Astrocyte of the spinal cord (primary cell): ENCODE data around the gene ZDHHC23.

Experiments used
- DNase-seq: peaks from one replicate; pipeline ENCODE4 v3.0.0; 2011; ENCODE audit warnings: low read depth, low spot score
- H3K4me3 ChIP-seq: 2 replicates; pipeline ENCODE4 v1.5.1; 2011; ENCODE audit warnings: low read depth, mild to moderate bottlenecking, low read length, moderate library complexity
- in situ Hi-C: cut with HindIII; loops from 2 replicates; pipeline ENCODE4 v1.10.0; 2017; ENCODE audit warnings: low sequenced_read_pairs
- TF ChIP-seq, protein P1 (sequence below): IDR thresholded peaks from 2 replicates; pipeline ENCODE4 v1.5.1; 2012; ENCODE audit warnings: low read depth, mild to moderate bottlenecking, low read length, inconsistent platforms

ZDHHC23 gene

DNA sequence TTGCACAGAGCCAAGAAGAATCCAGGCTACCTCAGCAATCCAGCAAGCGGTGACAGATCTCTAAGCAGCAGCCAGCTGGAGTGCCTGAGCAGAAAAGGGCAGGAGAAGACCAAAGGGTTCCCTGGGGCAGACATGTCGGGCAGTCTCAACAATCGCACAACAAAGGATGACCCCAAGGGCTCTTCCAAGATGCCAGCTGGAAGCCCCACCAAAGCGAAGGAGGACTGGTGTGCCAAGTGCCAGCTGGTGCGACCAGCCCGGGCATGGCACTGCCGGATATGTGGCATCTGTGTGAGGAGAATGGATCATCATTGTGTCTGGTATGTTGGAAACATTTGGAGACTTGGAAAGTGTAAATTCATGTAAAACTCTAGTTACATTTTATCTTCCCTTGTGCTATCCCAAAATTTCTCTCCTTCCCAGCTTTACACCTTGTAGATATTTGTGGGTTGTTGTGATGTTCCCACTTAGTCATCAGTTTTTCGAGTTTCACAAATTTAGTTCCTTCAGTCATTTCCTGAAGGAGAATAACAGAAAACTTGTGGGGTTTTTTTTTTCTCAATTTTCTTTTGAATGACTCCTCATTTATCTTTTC lies 6.4 kb downstream of the ZDHHC23 start:
- TF ChIP-seq, protein P1, sequence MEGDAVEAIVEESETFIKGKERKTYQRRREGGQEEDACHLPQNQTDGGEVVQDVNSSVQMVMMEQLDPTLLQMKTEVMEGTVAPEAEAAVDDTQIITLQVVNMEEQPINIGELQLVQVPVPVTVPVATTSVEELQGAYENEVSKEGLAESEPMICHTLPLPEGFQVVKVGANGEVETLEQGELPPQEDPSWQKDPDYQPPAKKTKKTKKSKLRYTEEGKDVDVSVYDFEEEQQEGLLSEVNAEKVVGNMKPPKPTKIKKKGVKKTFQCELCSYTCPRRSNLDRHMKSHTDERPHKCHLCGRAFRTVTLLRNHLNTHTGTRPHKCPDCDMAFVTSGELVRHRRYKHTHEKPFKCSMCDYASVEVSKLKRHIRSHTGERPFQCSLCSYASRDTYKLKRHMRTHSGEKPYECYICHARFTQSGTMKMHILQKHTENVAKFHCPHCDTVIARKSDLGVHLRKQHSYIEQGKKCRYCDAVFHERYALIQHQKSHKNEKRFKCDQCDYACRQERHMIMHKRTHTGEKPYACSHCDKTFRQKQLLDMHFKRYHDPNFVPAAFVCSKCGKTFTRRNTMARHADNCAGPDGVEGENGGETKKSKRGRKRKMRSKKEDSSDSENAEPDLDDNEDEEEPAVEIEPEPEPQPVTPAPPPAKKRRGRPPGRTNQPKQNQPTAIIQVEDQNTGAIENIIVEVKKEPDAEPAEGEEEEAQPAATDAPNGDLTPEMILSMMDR = no peak
- DNase-seq = no peak
- no peak overlapping the region for H3K4me3 ChIP-seq
- in situ Hi-C loops = no loop called here

DNA sequence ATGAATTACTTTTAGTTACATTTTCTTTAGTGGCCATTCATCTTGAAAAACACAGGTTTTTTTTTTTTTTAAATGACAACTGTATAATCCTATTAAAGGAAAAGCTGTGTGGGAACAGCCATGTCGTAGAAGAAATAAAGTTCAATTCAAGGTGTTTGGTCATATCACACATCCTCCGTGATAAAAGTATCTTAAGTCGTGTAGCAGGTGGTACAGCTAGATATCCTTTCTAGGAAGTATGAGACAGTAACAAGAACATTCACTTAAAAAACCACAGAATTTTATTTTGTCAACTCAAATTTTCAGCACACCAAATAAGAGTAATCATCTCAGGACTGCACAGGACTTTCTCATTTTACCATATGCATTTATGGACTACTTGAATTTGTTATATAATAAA lies 16.1 kb downstream of the ZDHHC23 start:
- H3K4me3 ChIP-seq = no peak overlapping the region
- no peak for DNase-seq
- TF ChIP-seq, protein P1 = no peak
- in situ Hi-C loops = no loop called here

DNA sequence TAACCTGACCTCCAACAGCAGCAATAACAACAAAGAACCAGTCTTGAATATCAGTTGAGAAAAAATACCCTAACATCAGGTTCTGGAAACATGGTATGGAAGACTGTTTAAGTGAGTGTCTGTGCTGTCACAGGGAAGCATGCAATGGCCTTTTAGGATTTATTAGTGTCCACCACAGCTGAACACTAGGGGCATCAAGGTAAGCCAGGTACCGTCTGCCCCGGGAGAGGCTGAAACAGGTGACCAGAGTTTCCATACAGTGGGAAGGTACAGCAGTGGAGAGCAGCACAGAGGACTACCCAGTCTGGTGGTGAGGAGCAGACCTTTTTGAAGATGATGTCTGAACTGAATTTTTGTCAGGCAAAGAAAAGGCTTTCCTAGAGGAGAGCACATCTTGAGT lies 18.4 kb downstream of the ZDHHC23 start:
- no peak overlapping the region for H3K4me3 ChIP-seq
- in situ Hi-C loops = no loop called here
- DNase-seq = no peak
- TF ChIP-seq, protein P1 = no peak

DNA sequence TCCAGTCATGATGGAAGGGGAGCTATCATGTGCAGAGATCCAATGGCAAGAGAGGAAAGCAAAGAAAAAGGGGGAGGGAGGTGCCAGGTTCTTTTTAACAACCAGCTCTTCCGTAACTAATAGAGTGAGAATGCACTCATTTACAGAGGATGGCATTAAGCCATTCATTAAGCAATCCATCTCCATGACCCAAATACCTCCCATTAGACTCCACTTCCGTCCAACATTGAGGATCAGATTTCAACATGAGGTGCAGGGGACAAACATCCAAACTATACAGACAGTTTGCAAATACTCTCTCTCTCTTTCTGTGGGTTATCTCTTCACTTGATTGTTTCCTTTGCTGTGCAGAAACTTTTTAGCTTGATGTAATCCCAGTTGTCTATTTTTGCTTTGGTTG lies 21.2 kb downstream of the ZDHHC23 start:
- in situ Hi-C loops = no loop called here
- TF ChIP-seq, protein P1 = no peak
- no peak for DNase-seq
- no peak overlapping the region for H3K4me3 ChIP-seq

DNA sequence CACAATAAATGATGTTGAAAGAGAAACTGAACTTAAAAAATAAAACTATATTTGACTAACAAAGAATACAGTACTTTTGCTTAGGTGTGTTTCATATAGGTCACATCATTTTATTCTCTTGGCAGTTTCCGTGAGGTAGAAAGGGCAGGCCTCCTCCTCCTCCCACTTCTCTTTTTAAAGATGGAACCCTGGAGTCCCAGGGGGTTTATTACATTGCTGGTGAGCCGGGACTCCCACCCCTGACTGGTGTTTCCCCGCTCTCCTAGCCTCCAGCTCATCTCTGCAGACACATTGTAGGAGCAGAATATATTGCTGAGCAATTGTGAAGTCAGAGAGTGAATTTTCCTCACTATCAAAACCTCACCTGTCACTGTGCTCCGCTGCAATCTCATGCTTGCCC lies 30.0 kb downstream of the ZDHHC23 start:
- in situ Hi-C loops = no loop called here
- DNase-seq = no peak
- no peak overlapping the region for H3K4me3 ChIP-seq
- TF ChIP-seq, protein P1 = no peak

DNA sequence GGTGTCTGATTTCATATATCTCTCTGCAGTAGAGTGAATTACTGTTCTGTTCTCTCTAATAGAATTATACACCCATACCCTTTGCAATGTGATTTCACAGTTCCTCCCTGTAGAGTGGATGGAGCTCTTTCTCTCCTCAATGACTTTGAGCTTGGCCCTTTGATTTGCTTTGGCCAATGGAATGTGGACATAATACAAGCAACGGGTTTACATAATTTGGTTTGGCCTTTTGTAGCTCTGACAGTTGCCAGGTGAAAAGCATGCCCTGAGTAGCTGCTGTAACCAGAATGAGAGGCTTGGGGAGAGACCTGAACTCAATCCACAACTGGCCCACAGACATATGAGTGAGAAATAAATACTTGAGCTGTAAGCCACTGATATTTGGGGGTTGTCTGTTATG lies 32.1 kb downstream of the ZDHHC23 start:
- in situ Hi-C loops = no loop called here
- TF ChIP-seq, protein P1 = no peak
- no peak overlapping the region for H3K4me3 ChIP-seq
- no peak for DNase-seq

DNA sequence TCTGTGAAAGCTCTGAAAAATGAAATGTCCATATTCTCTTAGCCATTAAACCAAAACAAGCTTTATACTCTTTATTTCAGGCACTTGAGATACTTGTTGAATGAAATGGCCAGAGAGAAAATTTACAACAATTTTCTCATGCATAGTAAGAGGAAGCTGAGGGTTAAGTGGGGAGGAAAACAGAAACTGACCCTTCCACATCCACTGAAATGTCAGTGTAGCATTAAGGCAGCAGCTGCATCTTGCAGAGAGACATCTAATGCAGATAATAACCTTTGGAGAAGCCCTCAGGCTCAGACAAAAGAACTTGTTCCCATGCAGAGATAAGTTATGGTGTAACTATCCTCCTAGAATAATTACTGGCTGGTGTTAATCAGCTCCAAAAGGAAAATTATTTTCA lies 34.0 kb downstream of the ZDHHC23 start:
- TF ChIP-seq, protein P1 = no peak
- no peak overlapping the region for H3K4me3 ChIP-seq
- in situ Hi-C loops = no loop called here
- no peak for DNase-seq
